Nucleus accumbens (tissue), 56 donors: ENCODE measurements around the gene HM13.
A peak's percentile ranks its signal among the peaks of the same experiment; 100 is the strongest.
"Not testable (repeated sequence)": the region's sequence is repeated elsewhere in the genome, so short reads cannot be mapped to it uniquely, and the experiment has no call there.

Source experiments
- DNase-seq, 56 donors: peaks; one replicate each; lab custom pipeline; 2025; lab: John Stamatoyannopoulos, UW

Gene HM13

DNA sequence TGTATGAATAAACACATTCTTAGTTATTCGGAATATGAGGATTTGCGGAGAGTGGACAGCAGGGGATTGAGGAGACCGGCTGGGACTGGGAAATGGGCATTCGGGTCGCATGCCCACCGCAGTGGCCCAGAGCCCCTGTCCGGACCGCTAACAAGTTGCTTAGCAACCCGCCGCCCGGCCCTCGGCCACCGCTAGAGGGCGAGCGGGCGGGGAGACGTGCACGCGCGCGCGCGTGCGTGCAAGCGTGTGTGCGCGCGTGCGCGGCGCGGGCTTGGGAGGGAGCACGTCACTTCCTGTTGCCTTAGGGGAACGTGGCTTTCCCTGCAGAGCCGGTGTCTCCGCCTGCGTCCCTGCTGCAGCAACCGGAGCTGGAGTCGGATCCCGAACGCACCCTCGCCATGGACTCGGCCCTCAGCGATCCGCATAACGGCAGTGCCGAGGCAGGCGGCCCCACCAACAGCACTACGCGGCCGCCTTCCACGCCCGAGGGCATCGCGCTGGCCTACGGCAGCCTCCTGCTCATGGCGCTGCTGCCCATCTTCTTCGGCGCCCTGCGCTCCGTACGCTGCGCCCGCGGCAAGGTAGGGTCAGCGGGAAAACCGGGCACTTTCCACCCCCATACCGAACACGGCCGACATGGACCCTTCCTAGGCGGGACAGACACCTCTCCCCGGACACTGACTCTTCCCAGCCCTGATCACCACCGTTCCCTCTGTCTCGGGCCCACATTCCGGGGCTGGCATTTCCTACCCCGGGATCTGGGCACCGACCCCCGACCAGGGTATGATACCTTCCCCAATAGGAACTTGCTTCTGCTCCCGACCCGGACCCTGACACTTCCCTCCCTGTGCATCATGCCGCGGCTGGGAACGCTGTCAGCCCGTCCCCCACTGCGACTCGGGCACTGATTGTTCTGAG lies at the start of gene HM13:
HM13 (plus strand) TSS at position 289 of the 918 bp plus-strand sequence; CDS start at position 399, 110 bp downstream.
- peak; percentile 48 to 93 (median 84) for DNase-seq

GRCh38 chr20:31470946-31471345 lies 43.3 kb upstream of the HM13 start:
- not testable (repeated sequence) for DNase-seq

- no peak for DNase-seq
Observed at GRCh38 chr20:31472395-31473330, 41.6 kb upstream of the HM13 start.

GRCh38 chr20:31473331-31474096 lies 40.7 kb upstream of the HM13 start:
- DNase-seq = no peak

GRCh38 chr20:31474097-31474436 lies 40.2 kb upstream of the HM13 start:
- no peak for DNase-seq

DNA sequence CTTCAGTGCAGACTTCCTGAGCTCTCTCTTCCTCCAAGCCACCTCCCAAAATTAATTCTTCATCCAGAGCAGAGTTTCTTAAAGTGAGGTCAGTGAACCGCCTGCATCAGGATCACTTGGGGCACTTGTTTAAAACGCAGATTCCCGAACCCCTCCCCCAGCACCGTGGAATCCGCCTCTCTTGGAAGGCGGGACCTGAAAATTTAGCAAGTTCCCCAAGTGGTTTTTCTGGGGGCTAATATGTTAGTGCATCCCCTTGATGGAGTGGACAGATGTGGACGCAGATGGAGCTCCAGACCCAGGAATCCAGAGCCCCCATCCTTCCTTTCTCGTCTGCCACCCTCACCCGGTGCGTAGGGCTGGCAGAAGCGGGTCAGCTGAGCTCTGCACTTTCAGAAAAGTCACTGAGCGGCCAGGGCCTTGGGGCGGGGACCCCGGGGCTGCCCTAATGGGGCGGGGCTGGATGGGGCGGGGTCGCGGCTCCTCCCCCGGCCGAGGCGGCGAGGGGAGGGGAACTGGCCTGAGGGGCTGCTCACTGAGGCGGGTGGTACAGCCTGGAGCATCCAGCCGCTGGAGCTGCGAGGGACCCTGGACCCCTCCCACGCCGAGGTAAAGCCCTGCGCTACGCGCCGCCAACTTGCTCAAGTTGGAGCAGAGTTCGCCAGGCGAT lies 39.3 kb upstream of the HM13 start, which contains the start of the genes DEFB124 and REM1:
DEFB124 (minus strand) TSS at position 370 of the 670 bp plus-strand sequence. CDS start 2,114 bp downstream, outside the sequence.
REM1 (plus strand) TSS at position 531 of the 670 bp plus-strand sequence. CDS start 1,158 bp downstream, outside the sequence.
- no peak for DNase-seq

DNA sequence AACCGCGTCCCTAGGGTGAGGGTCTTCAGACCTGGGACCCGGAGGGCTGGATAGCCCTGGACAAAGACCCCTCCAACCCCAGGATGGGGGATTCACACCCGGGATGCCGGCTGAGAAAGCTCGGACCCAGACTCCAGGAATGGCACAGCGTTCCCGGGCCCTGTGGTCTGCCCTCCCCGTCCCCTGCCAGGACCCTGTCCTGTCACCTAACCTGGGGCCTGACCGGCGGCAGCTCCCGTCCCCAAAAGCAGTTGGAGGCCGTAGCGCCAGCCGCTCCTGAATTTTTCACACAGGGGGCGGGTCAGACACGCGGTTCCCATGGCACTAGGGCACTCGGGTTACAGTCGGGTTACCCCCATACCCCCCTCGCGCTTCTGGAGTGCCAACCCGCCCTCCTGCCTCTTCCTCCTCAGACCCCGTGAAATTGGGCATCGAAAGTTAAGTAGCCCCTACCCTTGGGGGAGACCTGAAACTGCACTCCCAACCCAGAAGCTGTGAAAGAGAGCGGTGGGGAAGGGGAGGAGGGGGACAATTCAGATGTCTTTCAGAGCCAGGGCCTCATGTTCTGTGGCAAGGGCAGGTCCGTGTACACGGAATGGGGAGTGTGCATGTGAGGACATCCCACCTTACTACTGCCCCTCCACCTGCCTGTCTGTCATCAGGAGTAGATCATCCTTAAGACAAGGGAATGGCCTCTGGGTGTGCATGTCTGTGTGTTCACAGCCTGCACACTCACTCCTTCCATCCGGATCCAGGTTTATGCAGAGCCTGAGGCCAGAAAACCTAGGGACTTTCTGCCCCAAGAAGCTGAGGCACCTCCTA lies 38.6 kb upstream of the HM13 start:
- no peak for DNase-seq

DNA sequence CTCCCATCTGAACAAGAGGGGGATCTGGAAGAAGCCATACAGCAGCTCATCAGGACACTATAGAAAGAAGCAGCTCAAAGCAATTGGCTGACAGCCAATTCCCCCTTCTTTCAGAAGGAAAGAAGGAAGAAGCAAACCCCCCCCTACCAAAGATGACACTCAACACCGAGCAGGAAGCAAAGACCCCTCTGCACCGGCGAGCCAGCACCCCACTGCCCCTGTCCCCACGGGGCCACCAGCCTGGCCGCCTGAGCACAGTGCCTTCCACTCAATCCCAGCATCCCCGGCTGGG lies 38.0 kb upstream of the HM13 start:
- no peak for DNase-seq

- DNase-seq = no peak
Observed at GRCh38 chr20:31476643-31477215, 37.5 kb upstream of the HM13 start.

- no peak for DNase-seq
Observed at GRCh38 chr20:31484001-31484400, 30.2 kb upstream of the HM13 start.

DNA sequence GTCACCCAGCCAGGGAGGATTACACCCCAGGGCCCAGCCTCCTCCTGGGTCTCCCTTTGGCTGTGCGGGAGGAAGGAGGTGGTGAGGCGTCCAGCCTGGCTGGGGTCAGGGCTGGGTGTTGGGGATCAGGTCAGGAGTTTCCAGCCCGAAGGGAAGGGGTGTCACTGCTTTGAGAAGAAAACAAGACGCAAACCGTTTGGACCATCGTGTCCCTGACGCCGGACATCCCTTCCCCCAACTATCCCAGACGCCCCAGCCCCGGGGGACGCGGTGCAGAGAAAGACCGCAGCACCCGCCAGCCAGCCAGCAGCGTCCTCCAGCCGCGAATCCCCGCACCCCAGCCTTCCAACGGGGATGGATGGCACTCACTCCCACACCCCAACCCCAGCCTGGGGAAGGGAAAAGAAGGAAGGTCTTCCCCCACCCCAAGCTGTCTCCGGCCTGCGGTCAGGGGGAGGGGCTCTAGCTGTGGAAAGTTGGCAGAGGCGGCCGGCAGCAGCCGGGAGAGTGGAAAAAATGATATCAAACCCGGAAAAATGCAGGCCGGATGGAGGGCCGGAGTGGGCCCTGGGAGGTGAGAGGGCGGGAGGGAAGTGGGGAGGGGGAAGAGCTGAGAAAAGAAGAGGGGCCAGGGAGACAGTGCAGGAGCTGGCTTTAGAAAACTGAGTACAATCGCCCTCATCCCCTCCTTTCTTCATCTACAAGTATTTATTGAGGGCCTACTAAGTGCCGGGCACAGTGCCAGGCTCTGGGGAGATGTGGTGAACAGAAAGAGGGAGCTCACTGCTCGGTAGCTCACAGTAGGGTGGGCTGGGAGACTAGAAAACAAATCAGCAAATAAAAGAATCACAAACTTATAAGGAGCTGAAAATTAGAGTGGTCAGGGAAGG lies 28.5 kb upstream of the HM13 start:
- no peak for DNase-seq

GRCh38 chr20:31488115-31488514 lies 26.1 kb upstream of the HM13 start:
- no peak for DNase-seq

DNA sequence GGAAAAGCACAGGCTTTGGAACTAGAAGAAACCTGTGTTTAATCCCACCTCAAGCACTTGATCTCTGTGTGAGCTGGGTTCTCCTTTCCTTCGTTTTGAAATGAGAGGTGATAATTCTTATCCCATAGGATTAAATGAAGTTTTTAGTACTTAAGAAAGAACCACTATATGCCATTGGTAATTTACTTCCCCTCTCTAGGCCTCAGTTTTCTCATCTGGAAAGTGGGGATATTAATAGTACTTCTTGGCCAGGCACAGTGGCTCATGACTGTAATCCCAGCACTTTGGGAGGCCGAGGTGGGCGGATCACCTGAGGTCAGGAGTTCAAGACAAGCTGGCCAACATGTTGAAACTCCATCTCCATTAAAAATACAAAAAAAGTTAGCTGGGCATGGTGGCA lies 25.1 kb upstream of the HM13 start:
- DNase-seq = no peak

- no peak for DNase-seq
Observed at GRCh38 chr20:31490752-31491151, 23.5 kb upstream of the HM13 start.

DNA sequence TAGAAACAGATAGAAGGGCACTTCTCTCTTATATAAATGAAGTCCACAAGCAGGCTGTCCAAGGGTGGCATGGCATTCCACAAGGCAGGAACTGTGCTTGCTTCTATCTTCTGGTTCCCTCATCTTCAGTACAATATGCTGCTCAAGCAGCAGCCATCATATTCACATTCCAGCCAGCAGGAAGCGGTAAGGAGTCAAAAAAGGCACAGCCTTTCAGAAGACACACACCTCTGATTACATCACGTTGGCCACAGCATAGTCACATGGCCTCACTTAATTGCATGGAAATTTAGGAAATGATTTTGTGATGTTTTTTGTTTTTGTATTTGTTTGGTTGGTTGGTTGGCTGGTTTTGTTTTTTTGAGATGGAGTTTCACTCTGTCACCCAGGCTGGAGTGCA lies 20.1 kb upstream of the HM13 start:
- DNase-seq = no peak

DNA sequence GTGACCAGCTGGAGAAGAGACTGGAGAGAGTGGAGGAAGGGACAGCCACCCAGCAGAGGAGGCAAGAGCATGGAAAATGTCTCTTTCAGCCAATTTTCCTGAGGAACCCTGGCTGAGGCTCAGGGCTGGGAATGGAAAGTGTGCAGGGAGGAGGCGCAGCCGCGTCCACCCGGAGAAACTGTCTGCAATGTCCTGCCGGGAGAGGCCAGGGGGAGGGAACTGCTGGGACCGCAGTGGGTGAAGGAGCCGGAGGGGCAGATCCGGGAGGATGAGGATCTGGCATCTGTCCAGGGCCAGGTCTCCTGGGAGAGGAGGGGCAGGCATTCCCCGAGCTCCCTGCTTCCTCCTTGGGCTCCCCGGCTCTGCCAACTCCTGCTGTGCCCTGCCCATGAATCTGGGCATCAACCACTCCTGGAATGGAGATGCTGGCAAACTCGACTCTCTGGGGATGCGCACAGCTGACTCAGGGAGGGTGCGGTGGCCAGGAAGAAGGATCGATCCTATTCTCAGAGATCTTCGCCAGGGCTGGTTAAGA lies 17.4 kb upstream of the HM13 start:
- DNase-seq = no peak

DNA sequence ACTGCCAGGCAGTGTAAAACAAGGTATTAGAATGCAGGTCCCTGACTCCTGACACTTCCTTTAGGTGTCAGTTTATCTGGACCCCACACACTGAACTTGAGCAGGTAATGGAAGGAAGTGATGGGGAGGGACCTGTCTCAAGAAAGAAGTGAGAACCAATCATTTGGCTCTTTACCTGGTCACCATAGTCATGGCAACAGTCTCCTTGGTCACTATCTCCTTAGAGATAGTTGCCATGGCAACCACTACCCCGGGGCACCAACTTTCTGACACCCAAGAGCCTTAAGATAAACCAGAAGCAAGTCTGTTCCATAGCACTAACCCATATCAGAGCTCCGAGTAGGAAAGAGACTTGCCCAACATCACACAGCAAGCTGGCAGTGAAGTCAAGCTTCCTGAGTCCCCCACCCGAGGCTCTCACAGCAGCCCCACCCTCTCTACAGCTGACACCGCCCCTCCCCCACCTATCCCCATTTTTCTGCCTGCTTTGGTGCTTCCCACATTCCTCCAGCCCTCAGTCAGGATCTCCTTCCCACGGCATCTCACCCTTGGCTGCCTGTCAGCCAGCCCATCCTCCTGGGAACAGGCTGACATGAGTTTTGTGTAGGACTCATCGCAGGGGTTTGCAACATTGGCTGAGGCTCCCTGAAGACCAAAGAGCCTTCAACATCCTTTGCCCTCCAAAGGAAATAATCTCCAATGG lies 16.3 kb upstream of the HM13 start:
- DNase-seq = no peak
